Retinal pigment epithelial cell (primary cell): ENCODE results near the gene OTOP3.
A peak's percentile ranks its signal among the peaks of the same experiment; 100 is the strongest.
"Not testable (repeated sequence)": the region's sequence is repeated elsewhere in the genome, so short reads cannot be mapped to it uniquely, and the experiment has no call there.

Source experiments
- DNase-seq: peaks from one replicate; pipeline ENCODE4 v3.0.0-alpha.2; 2010; ENCODE audit warnings: low read depth
- H3K4me3 ChIP-seq: 2 replicates; pipeline ENCODE4 v1.5.1; 2011; ENCODE audit warnings: mild to moderate bottlenecking, low read length, control low read depth, moderate library complexity
- TF ChIP-seq, protein P1 (sequence below): conservative IDR thresholded peaks from 2 replicates; pipeline ENCODE4 v1.5.1; 2011; ENCODE audit warnings: low read depth, low read length, control low read depth, inconsistent platforms

OTOP3 gene

DNA sequence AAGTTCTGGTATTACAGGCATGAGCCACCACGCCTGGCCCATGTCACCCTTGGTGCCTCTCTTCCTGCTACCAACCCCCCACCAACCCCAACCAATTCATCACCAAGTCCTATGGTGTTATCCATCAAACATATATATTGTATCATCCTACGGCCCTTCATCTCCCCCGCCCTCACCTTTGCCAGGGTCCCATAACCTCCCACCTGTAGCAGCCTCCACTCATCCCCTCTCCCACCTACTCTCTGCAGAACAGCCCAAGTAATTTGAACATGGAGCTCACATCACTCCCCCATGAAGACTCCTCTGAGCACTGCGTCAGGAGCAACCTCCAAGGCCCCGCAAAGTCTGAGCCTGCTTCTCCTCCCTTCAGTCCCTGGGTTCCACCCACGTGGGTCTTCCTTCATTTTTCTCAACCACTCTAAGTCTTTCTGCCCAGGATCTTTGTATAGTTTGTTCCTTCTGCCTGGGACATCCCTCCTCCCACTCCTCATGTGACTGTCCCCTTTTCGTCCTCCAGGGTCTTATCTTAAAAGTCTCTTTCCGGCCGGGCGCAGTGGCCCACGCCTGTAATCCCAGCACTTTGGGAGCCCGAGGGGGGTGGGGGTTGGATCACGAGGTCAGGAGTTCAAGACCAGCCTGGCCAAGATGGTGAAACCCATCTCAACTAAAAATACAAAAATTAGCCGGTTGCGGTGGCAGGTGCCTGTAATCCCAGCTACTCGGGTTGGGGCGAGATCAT is 43.9 kb downstream of the OTOP3 start:
- DNase-seq: no peak
- TF ChIP-seq, protein P1, sequence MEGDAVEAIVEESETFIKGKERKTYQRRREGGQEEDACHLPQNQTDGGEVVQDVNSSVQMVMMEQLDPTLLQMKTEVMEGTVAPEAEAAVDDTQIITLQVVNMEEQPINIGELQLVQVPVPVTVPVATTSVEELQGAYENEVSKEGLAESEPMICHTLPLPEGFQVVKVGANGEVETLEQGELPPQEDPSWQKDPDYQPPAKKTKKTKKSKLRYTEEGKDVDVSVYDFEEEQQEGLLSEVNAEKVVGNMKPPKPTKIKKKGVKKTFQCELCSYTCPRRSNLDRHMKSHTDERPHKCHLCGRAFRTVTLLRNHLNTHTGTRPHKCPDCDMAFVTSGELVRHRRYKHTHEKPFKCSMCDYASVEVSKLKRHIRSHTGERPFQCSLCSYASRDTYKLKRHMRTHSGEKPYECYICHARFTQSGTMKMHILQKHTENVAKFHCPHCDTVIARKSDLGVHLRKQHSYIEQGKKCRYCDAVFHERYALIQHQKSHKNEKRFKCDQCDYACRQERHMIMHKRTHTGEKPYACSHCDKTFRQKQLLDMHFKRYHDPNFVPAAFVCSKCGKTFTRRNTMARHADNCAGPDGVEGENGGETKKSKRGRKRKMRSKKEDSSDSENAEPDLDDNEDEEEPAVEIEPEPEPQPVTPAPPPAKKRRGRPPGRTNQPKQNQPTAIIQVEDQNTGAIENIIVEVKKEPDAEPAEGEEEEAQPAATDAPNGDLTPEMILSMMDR: no peak
- H3K4me3 ChIP-seq: no peak overlapping the region

DNA sequence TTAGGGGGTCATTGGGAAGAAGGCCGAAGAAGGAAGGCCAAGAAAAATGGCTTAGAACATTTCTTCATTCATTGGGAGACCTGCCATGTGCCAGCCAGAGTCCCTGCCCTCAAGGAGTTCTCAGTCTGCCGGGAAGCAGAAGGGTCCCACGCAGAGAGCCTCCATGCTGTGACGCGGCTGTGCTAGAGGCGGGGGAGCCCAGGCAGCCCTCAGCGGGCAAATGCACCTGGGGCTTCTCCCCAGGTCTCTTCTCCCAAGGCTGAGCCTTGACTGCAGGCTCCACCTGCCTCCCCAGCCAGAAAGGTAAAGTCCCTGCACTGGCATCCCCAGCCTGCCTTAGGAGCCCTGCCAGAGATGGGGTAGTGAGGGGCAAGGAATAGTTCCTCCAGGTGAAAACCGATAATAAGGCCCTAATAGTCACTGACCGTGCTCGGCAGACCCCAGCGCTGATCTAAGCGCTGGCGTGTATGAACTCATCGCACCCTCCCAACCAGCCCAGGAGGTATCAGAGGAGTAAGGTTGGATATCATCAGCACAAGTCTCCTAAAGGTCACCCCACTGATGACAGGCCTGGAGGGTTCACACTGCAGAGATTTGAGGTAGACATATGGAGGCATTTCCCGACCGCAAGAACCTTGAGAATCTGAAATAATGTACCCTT is 45.8 kb downstream of the OTOP3 start:
- peak overlapping the region; percentile 68 for H3K4me3 ChIP-seq
- no peak for DNase-seq
- TF ChIP-seq, protein P1: no peak

- TF ChIP-seq, protein P1: no peak
- no peak for DNase-seq
- H3K4me3 ChIP-seq: peak overlapping the region; percentile 68
These were observed 46.4 kb downstream of the OTOP3 start for GRCh38 chr17:74981979-74982662.

GRCh38 chr17:74982663-74983313 is 47.1 kb downstream of the OTOP3 start:
- not testable (repeated sequence) for DNase-seq
- H3K4me3 ChIP-seq: peak overlapping the region; percentile 68

- TF ChIP-seq, protein P1: no peak
- no peak for DNase-seq
- H3K4me3 ChIP-seq: no peak overlapping the region
These were observed 50.5 kb downstream of the OTOP3 start for GRCh38 chr17:74986206-74986576.

DNA sequence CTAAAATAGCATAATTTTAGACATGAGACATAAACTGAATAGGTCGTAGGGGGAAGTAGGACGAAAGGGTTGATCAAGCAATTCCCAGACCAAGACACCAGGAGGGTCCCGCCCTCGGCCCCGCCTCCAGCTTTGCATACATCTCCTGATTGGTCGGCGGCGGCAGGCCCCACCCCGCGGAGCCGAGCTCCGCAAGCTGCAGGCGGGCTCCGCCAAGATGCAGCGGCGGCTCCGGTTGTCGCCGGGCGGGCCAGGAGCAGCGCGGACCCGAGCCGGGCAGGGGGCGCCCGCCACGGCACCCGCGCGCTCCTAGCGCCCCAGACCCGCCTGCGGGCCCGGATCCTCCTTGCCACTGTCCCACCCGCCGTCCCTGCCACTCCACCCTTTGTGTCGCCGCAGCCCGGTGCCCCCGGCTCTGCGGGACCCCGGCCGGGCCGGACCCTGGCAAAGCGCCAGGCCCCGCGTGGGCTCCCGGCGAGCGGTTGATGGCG is 51.8 kb downstream of the OTOP3 start, which contains the start of gene CDR2L:
TSS of gene CDR2L (plus strand) at position 215 of the 491 bp plus-strand sequence. CDS start 412 bp downstream, outside the sequence.
- TF ChIP-seq, protein P1: no peak
- DNase-seq: peak; percentile 75
- H3K4me3 ChIP-seq: peak within 1 kb of the TSS; percentile 73
